Measurements from ENCODE around the gene TMEM86A. TPM values are rescaled to one million over a fixed set of nuclear protein-coding genes. Genes with fewer than 3 reads are reported as not detected.

The TMEM86A gene
- total RNA-seq, 4 donors from 2014 or later, result 37.6 to 96.2 (median 52.8) TPM

DNA sequence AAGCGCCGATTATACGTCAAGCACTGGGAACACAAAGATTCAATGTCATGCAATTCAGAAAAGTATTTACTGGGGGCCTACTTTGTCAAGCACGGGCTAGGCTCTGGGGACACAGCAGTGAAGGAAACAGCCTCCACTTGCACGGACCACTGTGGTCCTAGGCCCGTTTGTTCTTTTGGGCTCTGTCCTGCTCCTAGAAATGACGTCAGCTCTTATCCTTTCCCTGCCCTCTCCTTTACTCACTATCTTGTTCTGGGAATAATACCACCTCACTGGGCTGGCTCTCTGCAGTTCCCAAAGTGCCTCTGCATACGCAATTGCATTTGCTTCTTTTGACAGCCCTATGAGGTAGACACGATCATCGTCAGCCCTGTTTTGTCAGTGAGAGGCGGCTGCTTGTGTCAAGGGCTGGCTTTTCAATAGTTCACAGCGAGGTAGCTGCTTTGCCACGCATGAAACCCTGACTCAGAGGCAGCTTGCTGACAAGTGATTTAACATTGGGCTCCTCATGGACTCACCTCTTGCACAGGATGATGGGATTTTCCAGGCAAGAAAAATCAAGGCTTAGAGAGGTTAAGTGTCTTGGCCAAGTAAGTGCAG, 50.3 kb downstream of the TMEM86A start:
- intact Hi-C loops (cut with DNase I; ENCODE audit: low total_unique reads), result no loop called here
- WGBS, 2 donors, result 78 to 84% methylated on average over 13 of the region's 13 CpGs

DNA sequence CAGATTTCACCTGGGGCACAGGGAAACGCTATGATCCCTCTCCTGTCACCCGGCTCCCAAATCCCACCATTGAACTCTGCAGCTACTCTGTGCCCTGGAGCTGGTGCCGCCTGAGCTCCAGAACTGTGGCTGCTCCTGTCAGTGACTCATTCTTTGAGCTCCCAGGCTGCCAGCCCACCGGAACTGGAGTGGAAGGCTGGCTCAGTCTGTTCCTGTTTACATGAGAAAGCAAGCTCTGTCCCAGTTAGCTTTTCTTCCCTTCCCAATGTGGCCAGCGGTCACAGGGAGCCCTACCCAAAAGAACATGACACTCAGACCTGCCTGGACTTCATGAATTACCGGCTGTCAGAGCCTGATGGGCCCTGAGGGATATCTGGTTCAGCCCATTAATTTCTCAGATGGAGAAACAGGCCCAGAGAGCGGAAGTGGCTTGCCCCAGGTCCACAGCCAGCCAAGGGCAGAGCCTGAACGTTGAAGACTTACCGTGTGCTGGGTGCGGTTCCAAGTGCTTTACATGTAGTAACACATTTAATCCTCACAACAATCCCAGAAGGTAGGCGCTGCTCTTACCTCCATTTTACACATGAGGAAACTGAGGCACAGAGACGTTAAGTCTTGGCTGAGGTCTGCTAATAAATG, 51.2 kb downstream of the TMEM86A start:
- TF ChIP-seq POLR2A (IDR thresholded peaks at IDR 0.05), result no peak
- TF ChIP-seq, protein P1, sequence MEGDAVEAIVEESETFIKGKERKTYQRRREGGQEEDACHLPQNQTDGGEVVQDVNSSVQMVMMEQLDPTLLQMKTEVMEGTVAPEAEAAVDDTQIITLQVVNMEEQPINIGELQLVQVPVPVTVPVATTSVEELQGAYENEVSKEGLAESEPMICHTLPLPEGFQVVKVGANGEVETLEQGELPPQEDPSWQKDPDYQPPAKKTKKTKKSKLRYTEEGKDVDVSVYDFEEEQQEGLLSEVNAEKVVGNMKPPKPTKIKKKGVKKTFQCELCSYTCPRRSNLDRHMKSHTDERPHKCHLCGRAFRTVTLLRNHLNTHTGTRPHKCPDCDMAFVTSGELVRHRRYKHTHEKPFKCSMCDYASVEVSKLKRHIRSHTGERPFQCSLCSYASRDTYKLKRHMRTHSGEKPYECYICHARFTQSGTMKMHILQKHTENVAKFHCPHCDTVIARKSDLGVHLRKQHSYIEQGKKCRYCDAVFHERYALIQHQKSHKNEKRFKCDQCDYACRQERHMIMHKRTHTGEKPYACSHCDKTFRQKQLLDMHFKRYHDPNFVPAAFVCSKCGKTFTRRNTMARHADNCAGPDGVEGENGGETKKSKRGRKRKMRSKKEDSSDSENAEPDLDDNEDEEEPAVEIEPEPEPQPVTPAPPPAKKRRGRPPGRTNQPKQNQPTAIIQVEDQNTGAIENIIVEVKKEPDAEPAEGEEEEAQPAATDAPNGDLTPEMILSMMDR (IDR thresholded peaks at IDR 0.05), result no peak
- peak in 1 of 2 donors; percentile 54 for DNase-seq (ENCODE audit: low spot score in 2 of 2)
- intact Hi-C loops (cut with DNase I; ENCODE audit: low total_unique reads), result no loop called here
- 40 to 41% methylated on average over 12 of the region's 12 CpGs for WGBS, 2 donors
- no peak overlapping the region for H3K4me3 ChIP-seq (ENCODE audit: low read depth, poor library complexity, severe bottlenecking)

More for the DNA sequence above, 50.3 kb downstream of the TMEM86A start:
- TF ChIP-seq POLR2A (IDR thresholded peaks at IDR 0.05), result no peak
- TF ChIP-seq, protein P1 (IDR thresholded peaks at IDR 0.05), result no peak
- no peak overlapping the region for H3K4me3 ChIP-seq (ENCODE audit: low read depth, poor library complexity, severe bottlenecking)
- DNase-seq (ENCODE audit: low spot score in 2 of 2), result no peak

DNA sequence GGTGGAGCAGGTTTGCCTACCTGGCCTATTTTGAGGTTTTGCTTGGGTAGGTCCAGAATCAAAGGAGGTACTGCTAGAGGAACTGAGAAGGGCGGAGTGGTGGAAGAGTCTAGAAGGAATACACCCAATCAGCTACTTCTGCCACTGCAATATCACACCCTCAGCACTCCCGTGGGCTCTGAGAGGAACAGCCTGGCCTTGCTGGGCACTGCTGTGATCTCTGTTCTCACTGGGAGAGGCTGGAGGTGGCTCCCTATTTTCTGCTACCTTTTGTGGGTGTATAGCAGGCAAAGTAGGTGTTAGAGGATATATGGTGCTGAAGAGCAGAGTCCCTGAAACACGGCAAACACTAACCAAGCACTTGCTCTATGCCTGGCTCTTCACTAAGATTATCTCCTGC, 52.4 kb downstream of the TMEM86A start:
- intact Hi-C loops (cut with DNase I; ENCODE audit: low total_unique reads), result no loop called here
- no peak overlapping the region for H3K4me3 ChIP-seq (ENCODE audit: low read depth, poor library complexity, severe bottlenecking)
- DNase-seq (ENCODE audit: low spot score in 2 of 2), result no peak
- WGBS, 2 donors, result 82 to 89% methylated on average over 3 of the region's 3 CpGs
- TF ChIP-seq, protein P1 (IDR thresholded peaks at IDR 0.05), result no peak
- TF ChIP-seq POLR2A (IDR thresholded peaks at IDR 0.05), result no peak

DNA sequence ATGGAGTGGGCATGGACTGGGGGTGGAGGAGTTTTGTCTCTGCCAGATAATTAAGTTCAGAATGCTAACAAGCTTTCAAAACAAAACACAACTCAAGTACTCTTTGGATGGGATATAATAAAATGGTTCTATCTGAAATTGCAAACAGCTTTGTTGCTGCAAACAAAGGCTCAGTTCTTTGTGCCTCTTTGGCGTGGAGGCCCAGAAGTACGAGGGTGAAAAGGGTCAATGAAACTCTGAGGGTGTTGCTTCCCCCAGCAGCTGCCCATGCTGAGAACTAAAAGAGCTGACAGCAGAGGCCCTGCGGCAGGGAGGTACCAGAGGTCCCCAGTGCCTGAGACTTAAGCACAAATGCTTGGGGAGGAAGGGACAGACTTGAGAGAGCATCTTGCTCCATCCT, 53.9 kb downstream of the TMEM86A start:
- intact Hi-C loops (cut with DNase I; ENCODE audit: low total_unique reads), result no loop called here
- TF ChIP-seq, protein P1 (IDR thresholded peaks at IDR 0.05), result no peak
- no peak for TF ChIP-seq POLR2A (IDR thresholded peaks at IDR 0.05)
- 49 to 64% methylated on average over 3 of the region's 3 CpGs for WGBS, 2 donors
- no peak overlapping the region for H3K4me3 ChIP-seq (ENCODE audit: low read depth, poor library complexity, severe bottlenecking)
- no peak for DNase-seq (ENCODE audit: low spot score in 2 of 2)

DNA sequence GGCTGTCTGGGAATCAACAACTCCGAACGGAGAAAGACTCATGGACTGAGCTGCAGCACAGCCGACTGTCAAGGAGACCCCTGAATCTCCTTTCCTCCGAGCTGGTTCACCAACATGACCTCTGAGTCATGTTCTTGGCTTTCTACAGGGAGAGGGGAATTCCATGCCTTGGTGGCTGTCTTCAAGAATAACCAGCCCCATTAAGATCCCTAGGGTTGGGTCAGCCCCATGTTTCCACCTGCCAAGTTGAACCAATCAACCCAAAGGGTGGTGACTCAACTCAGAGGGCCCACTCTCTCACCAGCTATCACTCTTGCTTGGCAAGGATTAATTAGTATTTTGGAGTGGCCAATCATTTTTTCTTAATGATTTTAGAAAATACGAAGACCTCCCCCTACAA, 55.7 kb downstream of the TMEM86A start:
- 65 to 73% methylated on average over 5 of the region's 5 CpGs for WGBS, 2 donors
- TF ChIP-seq, protein P1 (IDR thresholded peaks at IDR 0.05), result no peak
- no peak for TF ChIP-seq POLR2A (IDR thresholded peaks at IDR 0.05)
- intact Hi-C loops (cut with DNase I; ENCODE audit: low total_unique reads), result no loop called here
- H3K4me3 ChIP-seq (ENCODE audit: low read depth, poor library complexity, severe bottlenecking), result no peak overlapping the region
- no peak for DNase-seq (ENCODE audit: low spot score in 2 of 2)

Other genes starting within 250 kb of the TMEM86A start
- not detected for gene LDHAL6A, start 242.9 kb upstream of the TMEM86A start, total RNA-seq
- gene TSG101, start 171.8 kb upstream of the TMEM86A start, total RNA-seq, result 100 to 1,000 TPM in 1 of 4 donors, 10 to 100 TPM in 3; 76.9 to 103 (median 85.8) TPM
- 10 to 100 TPM; 21.4 to 50.2 (median 31.3) TPM for gene UEVLD, start 110.0 kb upstream of the TMEM86A start, total RNA-seq
- 1 to 10 TPM in 3 of 4 donors, not detected in 1; 1.3 to 2.8 (median 2.1) TPM for gene MISFA, start 99.0 kb upstream of the TMEM86A start, total RNA-seq
- gene SPTY2D1, start 64.4 kb upstream of the TMEM86A start, total RNA-seq, result 10 to 100 TPM; 15.8 to 25.4 (median 19.7) TPM
- under 1 TPM in 3 of 4 donors, not detected in 1; 0.15 to 0.68 (median 0.34) TPM for gene IGSF22, start 27.4 kb downstream of the TMEM86A start, total RNA-seq
- gene PTPN5, start 93.0 kb downstream of the TMEM86A start, total RNA-seq, result 1 to 10 TPM in 1 of 4 donors, under 1 TPM in 2, not detected in 1; 0.29 to 2.7 (median 0.69) TPM
- not detected for gene MRGPRX1, start 240.6 kb downstream of the TMEM86A start, total RNA-seq

Data from lower leg skin (tissue), 4 donors.